D721Med (cell line): Measurements from ENCODE around the gene IL10RB.

Experiments used
- DNase-seq: peaks from one replicate; pipeline ENCODE4 v3.0.0; 2011; ENCODE audit warnings: low spot score; ENCODE audit not compliant: insufficient read length
- FAIRE-seq: peaks from 2 replicates; lab custom pipeline; 2011; peaks lifted over from hg19 to GRCh38; lab: Jason Lieb, UNC
- CTCF ChIP-seq: IDR thresholded peaks from 2 replicates; pipeline ENCODE4 v1.5.1; 2012; ENCODE audit warnings: mild to moderate bottlenecking, control low read depth; ENCODE audit not compliant: insufficient read depth; ENCODE audit errors: missing control alignments

IL10RB gene

GRCh38 chr21:33259995-33260394 lies 6.2 kb upstream of the IL10RB start:
- no peak for TF ChIP-seq CTCF
- no peak for FAIRE-seq
- no peak for DNase-seq

GRCh38 chr21:33261635-33262034 lies 4.5 kb upstream of the IL10RB start:
- no peak for TF ChIP-seq CTCF
- FAIRE-seq (no peak), DNase-seq (no peak)

- no peak for DNase-seq
- no peak for TF ChIP-seq CTCF
- no peak for FAIRE-seq
Observed at GRCh38 chr21:33262921-33263320, 3.2 kb upstream of the IL10RB start.

- TF ChIP-seq CTCF, result no peak
- DNase-seq (no peak), FAIRE-seq (no peak)
Observed at GRCh38 chr21:33264561-33264960, 1.6 kb upstream of the IL10RB start.

- DNase-seq, result no peak
- no peak for TF ChIP-seq CTCF
- no peak for FAIRE-seq
Observed at GRCh38 chr21:33265664-33266049, 510 bp upstream of the IL10RB start.

GRCh38 chr21:33266789-33267135 lies 595 bp downstream of the IL10RB start:
- TF ChIP-seq CTCF, result no peak
- DNase-seq (no peak), FAIRE-seq (no peak)

GRCh38 chr21:33267250-33267649 lies 1.1 kb downstream of the IL10RB start:
- no peak for FAIRE-seq
- no peak for DNase-seq
- no peak for TF ChIP-seq CTCF
